Liver (tissue), 3 donors: ENCODE results near the gene DBN1.

ENCODE experiments used
- EGR1 ChIP-seq, 2 donors: IDR thresholded peaks; 2 replicates each; pipeline ENCODE4 v1.6.1; 2016 to 2018; ENCODE audit warnings: antibody characterized with exemption in 2 of 2, low read depth in 2 of 2
- JUND ChIP-seq, 2 donors: IDR thresholded peaks; 2 replicates each; pipeline ENCODE4 v1.6.1; 2016; ENCODE audit warnings: antibody characterized with exemption in 2 of 2
- RAD21 ChIP-seq, 2 donors: IDR thresholded peaks; 2 replicates each; pipeline ENCODE4 v1.6.1; 2016; ENCODE audit warnings: antibody characterized with exemption in 2 of 2, mild to moderate bottlenecking in 2 of 2
- YY1 ChIP-seq: IDR thresholded peaks from 2 replicates; pipeline ENCODE4 v1.6.1; 2016; ENCODE audit warnings: antibody characterized with exemption, mild to moderate bottlenecking
- TF ChIP-seq, protein P1 (sequence below): fragments of 150-350 bp; IDR thresholded peaks from 2 replicates; pipeline ENCODE4 v1.5.1; 2017; ENCODE audit warnings: improper control_type of control experiment, low read depth, low read length; ENCODE audit not compliant: missing input control
- TF ChIP-seq, protein P2 (sequence below): IDR thresholded peaks from 2 replicates; pipeline ENCODE4 v1.6.1; 2016; ENCODE audit warnings: antibody characterized with exemption, mild to moderate bottlenecking
- TF ChIP-seq, protein P3 (sequence below): IDR thresholded peaks from 2 replicates; pipeline ENCODE4 v1.6.1; 2016; ENCODE audit warnings: antibody characterized with exemption
- donor health status: healthy.
- donor health status: healthy.

DNA sequence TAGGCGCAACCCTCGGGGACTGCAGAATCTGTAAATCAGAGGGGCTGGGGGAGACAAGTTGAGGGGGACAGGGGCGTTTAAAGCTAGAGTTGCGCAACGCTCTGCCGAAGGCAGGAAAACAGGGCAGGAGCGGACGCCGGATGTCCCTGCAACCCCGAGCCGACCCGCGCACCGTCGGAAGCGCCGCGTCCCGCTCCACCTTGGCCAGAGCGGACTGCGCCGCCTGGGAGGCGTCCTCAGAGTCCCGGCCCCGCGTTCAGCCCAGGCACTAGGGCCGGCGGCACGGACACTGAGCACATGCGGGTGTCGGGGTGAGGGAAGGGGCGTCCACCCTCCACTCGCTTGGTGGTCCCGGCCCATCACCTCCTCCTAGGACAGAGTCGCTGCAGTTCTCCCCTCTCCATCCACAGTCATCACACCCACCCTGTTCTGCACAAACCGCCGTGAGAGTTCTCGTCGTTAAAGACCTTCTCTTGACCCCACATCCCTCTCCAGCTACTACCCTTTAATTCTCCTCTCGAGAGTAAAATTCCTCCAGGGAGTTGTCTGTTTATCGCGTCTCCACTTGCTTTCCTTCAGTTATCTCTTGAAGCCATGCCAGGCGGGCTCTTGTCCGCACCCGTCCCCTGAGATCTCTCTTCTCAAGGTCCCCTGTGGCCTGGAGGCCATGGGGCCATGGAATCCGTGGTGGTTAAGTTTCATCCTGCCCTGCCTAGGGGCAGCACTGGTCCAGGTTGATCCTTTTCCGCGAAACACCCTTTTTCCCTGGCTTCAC lies 24.8 kb upstream of the DBN1 start:
- no peak for TF ChIP-seq EGR1 (IDR thresholded peaks at IDR 0.05; ENCODE audit: low read depth in 2 of 2)
- TF ChIP-seq, protein P1, sequence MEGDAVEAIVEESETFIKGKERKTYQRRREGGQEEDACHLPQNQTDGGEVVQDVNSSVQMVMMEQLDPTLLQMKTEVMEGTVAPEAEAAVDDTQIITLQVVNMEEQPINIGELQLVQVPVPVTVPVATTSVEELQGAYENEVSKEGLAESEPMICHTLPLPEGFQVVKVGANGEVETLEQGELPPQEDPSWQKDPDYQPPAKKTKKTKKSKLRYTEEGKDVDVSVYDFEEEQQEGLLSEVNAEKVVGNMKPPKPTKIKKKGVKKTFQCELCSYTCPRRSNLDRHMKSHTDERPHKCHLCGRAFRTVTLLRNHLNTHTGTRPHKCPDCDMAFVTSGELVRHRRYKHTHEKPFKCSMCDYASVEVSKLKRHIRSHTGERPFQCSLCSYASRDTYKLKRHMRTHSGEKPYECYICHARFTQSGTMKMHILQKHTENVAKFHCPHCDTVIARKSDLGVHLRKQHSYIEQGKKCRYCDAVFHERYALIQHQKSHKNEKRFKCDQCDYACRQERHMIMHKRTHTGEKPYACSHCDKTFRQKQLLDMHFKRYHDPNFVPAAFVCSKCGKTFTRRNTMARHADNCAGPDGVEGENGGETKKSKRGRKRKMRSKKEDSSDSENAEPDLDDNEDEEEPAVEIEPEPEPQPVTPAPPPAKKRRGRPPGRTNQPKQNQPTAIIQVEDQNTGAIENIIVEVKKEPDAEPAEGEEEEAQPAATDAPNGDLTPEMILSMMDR: no peak
- no peak for TF ChIP-seq RAD21 (IDR thresholded peaks at IDR 0.05)
- TF ChIP-seq, protein P2, sequence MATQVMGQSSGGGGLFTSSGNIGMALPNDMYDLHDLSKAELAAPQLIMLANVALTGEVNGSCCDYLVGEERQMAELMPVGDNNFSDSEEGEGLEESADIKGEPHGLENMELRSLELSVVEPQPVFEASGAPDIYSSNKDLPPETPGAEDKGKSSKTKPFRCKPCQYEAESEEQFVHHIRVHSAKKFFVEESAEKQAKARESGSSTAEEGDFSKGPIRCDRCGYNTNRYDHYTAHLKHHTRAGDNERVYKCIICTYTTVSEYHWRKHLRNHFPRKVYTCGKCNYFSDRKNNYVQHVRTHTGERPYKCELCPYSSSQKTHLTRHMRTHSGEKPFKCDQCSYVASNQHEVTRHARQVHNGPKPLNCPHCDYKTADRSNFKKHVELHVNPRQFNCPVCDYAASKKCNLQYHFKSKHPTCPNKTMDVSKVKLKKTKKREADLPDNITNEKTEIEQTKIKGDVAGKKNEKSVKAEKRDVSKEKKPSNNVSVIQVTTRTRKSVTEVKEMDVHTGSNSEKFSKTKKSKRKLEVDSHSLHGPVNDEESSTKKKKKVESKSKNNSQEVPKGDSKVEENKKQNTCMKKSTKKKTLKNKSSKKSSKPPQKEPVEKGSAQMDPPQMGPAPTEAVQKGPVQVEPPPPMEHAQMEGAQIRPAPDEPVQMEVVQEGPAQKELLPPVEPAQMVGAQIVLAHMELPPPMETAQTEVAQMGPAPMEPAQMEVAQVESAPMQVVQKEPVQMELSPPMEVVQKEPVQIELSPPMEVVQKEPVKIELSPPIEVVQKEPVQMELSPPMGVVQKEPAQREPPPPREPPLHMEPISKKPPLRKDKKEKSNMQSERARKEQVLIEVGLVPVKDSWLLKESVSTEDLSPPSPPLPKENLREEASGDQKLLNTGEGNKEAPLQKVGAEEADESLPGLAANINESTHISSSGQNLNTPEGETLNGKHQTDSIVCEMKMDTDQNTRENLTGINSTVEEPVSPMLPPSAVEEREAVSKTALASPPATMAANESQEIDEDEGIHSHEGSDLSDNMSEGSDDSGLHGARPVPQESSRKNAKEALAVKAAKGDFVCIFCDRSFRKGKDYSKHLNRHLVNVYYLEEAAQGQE: no peak
- no peak for TF ChIP-seq YY1
- TF ChIP-seq, protein P3, sequence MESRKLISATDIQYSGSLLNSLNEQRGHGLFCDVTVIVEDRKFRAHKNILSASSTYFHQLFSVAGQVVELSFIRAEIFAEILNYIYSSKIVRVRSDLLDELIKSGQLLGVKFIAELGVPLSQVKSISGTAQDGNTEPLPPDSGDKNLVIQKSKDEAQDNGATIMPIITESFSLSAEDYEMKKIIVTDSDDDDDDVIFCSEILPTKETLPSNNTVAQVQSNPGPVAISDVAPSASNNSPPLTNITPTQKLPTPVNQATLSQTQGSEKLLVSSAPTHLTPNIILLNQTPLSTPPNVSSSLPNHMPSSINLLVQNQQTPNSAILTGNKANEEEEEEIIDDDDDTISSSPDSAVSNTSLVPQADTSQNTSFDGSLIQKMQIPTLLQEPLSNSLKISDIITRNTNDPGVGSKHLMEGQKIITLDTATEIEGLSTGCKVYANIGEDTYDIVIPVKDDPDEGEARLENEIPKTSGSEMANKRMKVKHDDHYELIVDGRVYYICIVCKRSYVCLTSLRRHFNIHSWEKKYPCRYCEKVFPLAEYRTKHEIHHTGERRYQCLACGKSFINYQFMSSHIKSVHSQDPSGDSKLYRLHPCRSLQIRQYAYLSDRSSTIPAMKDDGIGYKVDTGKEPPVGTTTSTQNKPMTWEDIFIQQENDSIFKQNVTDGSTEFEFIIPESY: no peak
- TF ChIP-seq JUND (IDR thresholded peaks at IDR 0.05): no peak
